HG02571 (cell line): ENCODE data around the gene CAPZB.

Experiments used
- ATAC-seq: cut with Tn5 transposase; IDR thresholded peaks from one replicate; pipeline ENCODE4 v1.9.1; 2021; ENCODE audit warnings: mild to moderate bottlenecking, moderate library complexity; ENCODE audit not compliant: unreplicated experiment

Gene CAPZB

GRCh38 chr1:19472174-19472573, 13.2 kb downstream of the CAPZB start:
- ATAC-seq = no peak

- ATAC-seq = no peak
Measured at GRCh38 chr1:19469004-19469403, 16.3 kb downstream of the CAPZB start.

GRCh38 chr1:19468397-19468956, 16.9 kb downstream of the CAPZB start:
- ATAC-seq = no peak

GRCh38 chr1:19467199-19468187, 17.8 kb downstream of the CAPZB start:
- no peak for ATAC-seq

- ATAC-seq = no peak
Measured at GRCh38 chr1:19466112-19466561, 19.2 kb downstream of the CAPZB start.

- no peak for ATAC-seq
Measured at GRCh38 chr1:19465650-19466049, 19.7 kb downstream of the CAPZB start.

- ATAC-seq = no peak
Measured at GRCh38 chr1:19465123-19465522, 20.2 kb downstream of the CAPZB start.

- ATAC-seq = no peak
Measured at GRCh38 chr1:19464696-19465095, 20.6 kb downstream of the CAPZB start.

- ATAC-seq = no peak
Measured at GRCh38 chr1:19463504-19463803, 21.9 kb downstream of the CAPZB start.

GRCh38 chr1:19462781-19463503, 22.4 kb downstream of the CAPZB start:
- ATAC-seq = no peak

- ATAC-seq = no peak
Measured at GRCh38 chr1:19461220-19461554, 24.2 kb downstream of the CAPZB start.

- ATAC-seq = no peak
Measured at GRCh38 chr1:19460535-19461219, 24.7 kb downstream of the CAPZB start.

- ATAC-seq = no peak
Measured at GRCh38 chr1:19458815-19459417, 26.4 kb downstream of the CAPZB start.

- ATAC-seq = no peak
Measured at GRCh38 chr1:19457607-19458006, 27.7 kb downstream of the CAPZB start.

GRCh38 chr1:19456968-19457441, 28.3 kb downstream of the CAPZB start:
- ATAC-seq = no peak

GRCh38 chr1:19455353-19455752, 30.0 kb downstream of the CAPZB start:
- no peak for ATAC-seq

- ATAC-seq = no peak
Measured at GRCh38 chr1:19454265-19455146, 30.8 kb downstream of the CAPZB start.

- ATAC-seq = no peak
Measured at GRCh38 chr1:19453741-19454201, 31.6 kb downstream of the CAPZB start.

- ATAC-seq = no peak
Measured at GRCh38 chr1:19452221-19452663, 33.1 kb downstream of the CAPZB start.
